Measurements from ENCODE around the gene SATB2. TPM values are rescaled to one million over a fixed set of nuclear protein-coding genes. Genes with fewer than 3 reads are reported as not detected.

Gene SATB2
- total RNA-seq, 2 experiments from 2014 or later: 0.14 TPM; not detected in 1

- no peak for ATAC-seq
- no peak for DNase-seq
- Mint-ChIP-seq H3K27me3 (peaks cover 12% of the 10 kb centered on the region), H3K4me3 (no peak overlapping the region), H3K36me3 (ENCODE audit: low read depth) (no peaks in the 10 kb centered on the region), H3K4me1 (ENCODE audit: low read depth) (no peaks in the 10 kb centered on the region), H3K9me3 (no peaks in the 10 kb centered on the region), H3K27ac (no peak overlapping the region)
- CTCF ChIA-PET: no interaction called here
- POLR2A ChIA-PET: interaction anchor here (0.5 kb wide), 1 partner anchor 943 kb away, joined by 3 read pairs; no protein-coding TSS in a partner anchor
- no peak for TF ChIP-seq CTCF (IDR thresholded peaks at IDR 0.05)
- intact Hi-C loops (cut with micrococcal nuclease): no loop called here
Observed at GRCh38 chr2:199428291-199428690, 29.4 kb downstream of the SATB2 start.

GRCh38 chr2:199424160-199424559 is 33.6 kb downstream of the SATB2 start:
- H3K27me3 Mint-ChIP-seq: peaks cover 2% of the 10 kb centered on the region

GRCh38 chr2:199419428-199419827 is 38.3 kb downstream of the SATB2 start:
- H3K27me3 Mint-ChIP-seq: peaks cover 5% of the 10 kb centered on the region
- DNase-seq (no peak), ATAC-seq (no peak)
- POLR2A ChIA-PET: no interaction called here
- no peak overlapping the region for H3K27ac Mint-ChIP-seq
- no peak overlapping the region for H3K4me3 Mint-ChIP-seq
- no peaks in the 10 kb centered on the region for H3K36me3 Mint-ChIP-seq (ENCODE audit: low read depth)
- no peak for TF ChIP-seq CTCF (IDR thresholded peaks at IDR 0.05)
- CTCF ChIA-PET: no interaction called here
- H3K9me3 Mint-ChIP-seq: no peaks in the 10 kb centered on the region
- intact Hi-C loops (cut with micrococcal nuclease): no loop called here
- no peaks in the 10 kb centered on the region for H3K4me1 Mint-ChIP-seq (ENCODE audit: low read depth)

More at GRCh38 chr2:199424160-199424559, 33.6 kb downstream of the SATB2 start:
- ChIA-PET CTCF (interaction anchor here (1.2 to 1.5 kb wide), 2 partner anchors 11 to 46 kb away, joined by 3 read pairs; no protein-coding TSS in a partner anchor), POLR2A (no interaction called here)
- ATAC-seq (no peak), DNase-seq (no peak)
- TF ChIP-seq CTCF (IDR thresholded peaks at IDR 0.05): no peak
- intact Hi-C loops (cut with micrococcal nuclease): no loop called here
- Mint-ChIP-seq H3K36me3 (ENCODE audit: low read depth) (no peaks in the 10 kb centered on the region), H3K9me3 (no peaks in the 10 kb centered on the region), H3K4me1 (ENCODE audit: low read depth) (no peaks in the 10 kb centered on the region), H3K27ac (no peak overlapping the region), H3K4me3 (no peak overlapping the region)

GRCh38 chr2:199414465-199414864 is 43.3 kb downstream of the SATB2 start:
- Mint-ChIP-seq H3K4me3 (no peak overlapping the region), H3K4me1 (ENCODE audit: low read depth) (no peaks in the 10 kb centered on the region), H3K27me3 (peaks cover 7% of the 10 kb centered on the region), H3K9me3 (no peaks in the 10 kb centered on the region), H3K27ac (no peak overlapping the region), H3K36me3 (ENCODE audit: low read depth) (no peaks in the 10 kb centered on the region)
- intact Hi-C loops (cut with micrococcal nuclease): no loop called here
- DNase-seq: no peak
- ChIA-PET CTCF (no interaction called here), POLR2A (no interaction called here)
- TF ChIP-seq CTCF (IDR thresholded peaks at IDR 0.05): no peak
- ATAC-seq: no peak

GRCh38 chr2:199414001-199414400 is 43.7 kb downstream of the SATB2 start:
- Mint-ChIP-seq H3K36me3 (ENCODE audit: low read depth) (no peaks in the 10 kb centered on the region), H3K4me1 (ENCODE audit: low read depth) (no peaks in the 10 kb centered on the region), H3K4me3 (no peak overlapping the region), H3K27ac (no peak overlapping the region), H3K27me3 (peaks cover 7% of the 10 kb centered on the region), H3K9me3 (no peaks in the 10 kb centered on the region)
- no peak for ATAC-seq
- no peak for DNase-seq
- TF ChIP-seq CTCF (IDR thresholded peaks at IDR 0.05): no peak
- CTCF ChIA-PET: interaction anchor here (1.3 kb wide), 1 partner anchor 9 kb away, joined by 3 read pairs; no protein-coding TSS in a partner anchor
- intact Hi-C loops (cut with micrococcal nuclease): no loop called here
- POLR2A ChIA-PET: no interaction called here

Data from activated CD8-positive, alpha-beta T cell treated with anti-CD3 and anti-CD28 coated beads for 36 hours (primary cell).